ENCODE data around the gene TOMM20. TPM values are rescaled to one million over a fixed set of nuclear protein-coding genes. Genes with fewer than 3 reads are reported as not detected.

Gene TOMM20
- total RNA-seq = 100 to 1,000 TPM in 3 of 10 donors, 10 to 100 TPM in 7; 85.0 to 113 (median 94.6) TPM
- 10 to 100 TPM; 40.0 to 54.4 TPM for polyA plus RNA-seq
- long read RNA-seq, donor 1, transcript TOMM20-201 (5 exons, 3,387 nt) = major isoform, 123 of 148 reads
- long read RNA-seq, donor 1, partial matches to known transcripts = 1 of 148 reads
- long read RNA-seq, donor 1, other reads (novel, unspliced or antisense) = 24 of 148 reads
- long read RNA-seq, donor 2, transcript TOMM20-201 (5 exons, 3,387 nt) = major isoform, 130 of 143 reads
- long read RNA-seq, donor 2, partial matches to known transcripts = 0 of 143 reads
- long read RNA-seq, donor 2, other reads (novel, unspliced or antisense) = 13 of 143 reads
- long read RNA-seq, donor 3, transcript TOMM20-201 (5 exons, 3,387 nt) = major isoform, 414 of 434 reads
- long read RNA-seq, donor 3, partial matches to known transcripts = 4 of 434 reads
- long read RNA-seq, donor 3, other reads (novel, unspliced or antisense) = 16 of 434 reads

DNA sequence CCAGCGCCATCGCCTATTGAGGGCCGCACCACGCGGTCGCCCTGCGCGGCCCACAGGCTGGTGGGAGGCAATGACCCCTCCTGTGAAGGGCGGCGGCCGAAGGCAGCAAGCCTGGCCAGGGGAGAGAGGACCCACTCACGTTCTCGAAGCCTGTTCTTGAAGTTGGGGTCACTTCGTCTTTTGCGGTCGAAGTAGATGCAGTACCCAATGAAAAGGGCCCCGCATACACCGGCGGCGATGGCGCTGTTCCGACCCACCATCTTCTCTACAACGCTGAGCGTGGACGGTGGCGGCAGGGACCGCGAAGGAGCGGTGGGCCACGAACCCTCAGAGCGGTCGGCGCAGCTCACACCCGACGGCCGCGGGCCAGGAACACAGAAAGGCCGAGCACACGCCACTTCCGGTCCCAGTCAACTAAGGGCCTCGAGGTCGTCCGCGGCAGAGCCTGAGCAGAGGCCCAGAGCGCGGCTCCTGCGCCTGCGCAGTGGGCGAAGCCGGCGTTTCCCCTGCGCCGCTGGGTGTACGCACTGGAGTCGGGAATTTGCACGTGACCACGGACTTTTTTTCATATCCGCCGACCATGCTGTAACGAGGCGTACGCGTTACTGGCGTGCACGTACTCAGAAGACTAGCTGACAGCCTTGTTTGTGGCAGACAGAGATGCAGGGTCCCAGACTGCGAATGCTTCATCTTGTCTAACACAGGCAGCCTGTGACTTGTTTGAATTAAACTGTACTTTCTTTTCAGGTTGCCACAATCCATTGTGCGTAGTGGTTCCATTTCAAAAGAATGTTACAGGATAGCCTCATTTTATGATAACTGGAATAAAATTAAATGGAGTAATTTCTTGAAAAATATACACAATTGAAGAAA lies at the start of gene TOMM20:
TOMM20 (minus strand) TSS at position 382 of the 873 bp plus-strand sequence; CDS start at position 260, 122 bp downstream.
- Histone ChIP-seq H3K27me3 (no peaks in the 10 kb centered on the region), H3K4me1 (peaks cover 0 to 48% (median 30%) of the 10 kb centered on the region in 9 donors), H3K36me3 (peaks cover 0 to 53% (median 5%) of the 10 kb centered on the region in 9 donors), H3K9me3 (no peaks in the 10 kb centered on the region), H3K27ac (peak within 1 kb of the TSS; percentile 30 to 94 (median 90)), H3K4me3 (peak within 1 kb of the TSS; percentile 55 to 95 (median 76))
- ATAC-seq (peak; percentile 98 to 99 (median 99)), DNase-seq (peak; percentile 95 to 97)
- TF ChIP-seq, protein P1, sequence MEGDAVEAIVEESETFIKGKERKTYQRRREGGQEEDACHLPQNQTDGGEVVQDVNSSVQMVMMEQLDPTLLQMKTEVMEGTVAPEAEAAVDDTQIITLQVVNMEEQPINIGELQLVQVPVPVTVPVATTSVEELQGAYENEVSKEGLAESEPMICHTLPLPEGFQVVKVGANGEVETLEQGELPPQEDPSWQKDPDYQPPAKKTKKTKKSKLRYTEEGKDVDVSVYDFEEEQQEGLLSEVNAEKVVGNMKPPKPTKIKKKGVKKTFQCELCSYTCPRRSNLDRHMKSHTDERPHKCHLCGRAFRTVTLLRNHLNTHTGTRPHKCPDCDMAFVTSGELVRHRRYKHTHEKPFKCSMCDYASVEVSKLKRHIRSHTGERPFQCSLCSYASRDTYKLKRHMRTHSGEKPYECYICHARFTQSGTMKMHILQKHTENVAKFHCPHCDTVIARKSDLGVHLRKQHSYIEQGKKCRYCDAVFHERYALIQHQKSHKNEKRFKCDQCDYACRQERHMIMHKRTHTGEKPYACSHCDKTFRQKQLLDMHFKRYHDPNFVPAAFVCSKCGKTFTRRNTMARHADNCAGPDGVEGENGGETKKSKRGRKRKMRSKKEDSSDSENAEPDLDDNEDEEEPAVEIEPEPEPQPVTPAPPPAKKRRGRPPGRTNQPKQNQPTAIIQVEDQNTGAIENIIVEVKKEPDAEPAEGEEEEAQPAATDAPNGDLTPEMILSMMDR (IDR thresholded peaks at IDR 0.05) = peak in 2 of 9 donors; percentile 10 to 24
- intact Hi-C loops (cut with DNase I) = loop anchor here in 1 of 10 donors (2.0 kb wide), 1 partner anchor 200 kb away; the partner anchor contains the start of genes ARID4B and GGPS1
- WGBS, 2 donors = 1 to 2% methylated on average over 67 of the region's 67 CpGs

DNA sequence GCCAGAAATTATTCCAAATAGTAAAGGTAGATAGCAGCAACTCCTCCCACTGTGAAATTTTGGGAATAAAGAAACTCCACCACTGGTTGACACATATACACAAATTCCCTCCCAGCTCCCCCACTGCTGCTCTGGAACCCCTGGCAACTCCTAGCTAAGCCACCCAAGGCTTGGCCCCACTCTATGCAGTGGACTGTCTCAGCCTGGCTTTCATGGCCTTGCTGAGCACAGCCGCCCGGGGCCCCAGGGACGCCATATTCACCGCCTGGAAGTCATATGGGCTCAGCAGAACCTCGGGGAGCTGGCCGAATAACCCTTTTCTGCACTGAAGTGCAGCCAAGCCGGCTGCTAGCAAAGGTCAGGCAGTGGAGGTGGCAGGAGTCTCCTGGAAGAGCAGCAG lies 47.8 kb upstream of the TOMM20 start:
- 80 to 83% methylated on average over 7 of the region's 7 CpGs for WGBS, 2 donors
- peaks cover 0 to 90% (median 38%) of the 10 kb centered on the region in 9 donors for H3K36me3 ChIP-seq
- no peaks in the 10 kb centered on the region for H3K4me1 ChIP-seq
- H3K27ac ChIP-seq = no peak overlapping the region
- intact Hi-C loops (cut with DNase I) = no loop called here
- ATAC-seq = no peak
- no peaks in the 10 kb centered on the region for H3K9me3 ChIP-seq
- TF ChIP-seq, protein P1 (IDR thresholded peaks at IDR 0.05) = no peak
- H3K27me3 ChIP-seq = no peaks in the 10 kb centered on the region
- DNase-seq = no peak
- H3K4me3 ChIP-seq = no peak overlapping the region

DNA sequence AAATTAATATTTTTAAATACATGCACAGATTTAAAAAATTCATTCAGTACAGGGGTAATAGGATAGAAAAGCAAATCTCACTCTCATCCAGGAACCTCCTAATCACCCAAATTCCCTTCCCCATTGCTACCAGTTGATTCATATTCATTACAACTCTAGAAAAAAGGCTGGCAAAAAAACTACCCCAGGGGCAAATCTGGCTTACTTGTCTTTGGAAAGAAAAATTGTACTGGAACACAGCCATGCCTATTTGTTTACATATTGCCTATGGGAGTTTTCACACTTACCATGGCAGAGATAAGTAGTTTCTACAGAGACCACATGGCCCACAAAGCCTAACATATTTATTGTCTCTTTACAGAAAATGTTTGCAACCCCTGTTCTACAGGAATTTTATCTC lies 41.3 kb upstream of the TOMM20 start:
- no peaks in the 10 kb centered on the region for H3K9me3 ChIP-seq
- no peak for ATAC-seq
- H3K27me3 ChIP-seq = no peaks in the 10 kb centered on the region
- DNase-seq = no peak
- H3K27ac ChIP-seq = no peak overlapping the region
- no peak overlapping the region for H3K4me3 ChIP-seq
- H3K36me3 ChIP-seq = peaks cover 0 to 94% (median 43%) of the 10 kb centered on the region in 9 donors
- TF ChIP-seq, protein P1 (IDR thresholded peaks at IDR 0.05) = no peak
- intact Hi-C loops (cut with DNase I) = no loop called here
- no peaks in the 10 kb centered on the region for H3K4me1 ChIP-seq

DNA sequence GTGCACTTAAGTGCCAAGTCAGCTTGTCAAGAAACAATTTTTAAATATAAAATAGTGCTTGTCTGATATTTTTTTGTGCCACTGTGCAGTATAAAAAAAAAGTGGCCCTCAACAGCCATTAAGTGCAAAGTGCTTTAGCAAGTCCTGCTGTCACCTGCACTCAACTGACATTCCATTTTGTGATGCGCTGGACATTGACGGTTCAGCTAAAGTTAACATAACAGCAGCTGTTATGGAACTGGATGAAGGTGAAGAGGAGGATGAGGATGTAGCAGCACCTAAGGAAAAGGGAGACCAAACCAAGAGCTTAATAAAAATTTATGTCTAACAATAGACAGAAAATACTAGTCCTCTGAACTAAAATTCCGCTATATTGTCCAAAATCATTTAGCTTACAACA lies 39.7 kb upstream of the TOMM20 start:
- Histone ChIP-seq H3K27ac (no peak overlapping the region), H3K4me1 (no peaks in the 10 kb centered on the region), H3K4me3 (no peak overlapping the region), H3K27me3 (no peaks in the 10 kb centered on the region), H3K36me3 (peaks cover 0 to 79% (median 31%) of the 10 kb centered on the region in 9 donors), H3K9me3 (no peaks in the 10 kb centered on the region)
- ATAC-seq = no peak
- intact Hi-C loops (cut with DNase I) = no loop called here
- TF ChIP-seq, protein P1 (IDR thresholded peaks at IDR 0.05) = no peak
- 92 to 95% methylated on average over 3 of the region's 3 CpGs for WGBS, 2 donors
- no peak for DNase-seq
